MM.1S (cell line): Measurements from ENCODE around the gene APOA4.
A peak's percentile ranks its signal among the peaks of the same experiment; 100 is the strongest.

Source experiments
- DNase-seq: peaks from one replicate; pipeline ENCODE4 v3.0.0-alpha.2; 2015
- H2AFZ ChIP-seq: fragments of 300-600 bp; sonication (generic); 2 replicates; pipeline ENCODE4 v1.6.0; 2016; ENCODE audit warnings: antibody characterized with exemption, low read length
- H3F3A ChIP-seq: fragments of 300-600 bp; sonication (generic); 2 replicates; pipeline ENCODE4 v1.6.1; 2016; ENCODE audit warnings: mild to moderate bottlenecking, antibody characterized with exemption, low read length, moderate library complexity, mixed read lengths; ENCODE audit not compliant: insufficient read depth
- H3K27ac ChIP-seq: fragments of 300-600 bp; sonication (generic); 2 replicates; pipeline ENCODE4 v1.5.1; 2016; ENCODE audit warnings: mild to moderate bottlenecking, low read length
- H3K27me3 ChIP-seq: fragments of 300-600 bp; sonication (generic); replicated peaks from 2 replicates; pipeline ENCODE4 v1.6.0; 2016; ENCODE audit warnings: low read length; ENCODE audit not compliant: insufficient read depth
- H3K36me3 ChIP-seq: fragments of 300-600 bp; sonication (generic); replicated peaks from 2 replicates; pipeline ENCODE4 v1.6.1; 2016; ENCODE audit warnings: mild to moderate bottlenecking, low read length, mixed read lengths; ENCODE audit not compliant: insufficient read depth
- H3K4me1 ChIP-seq: fragments of 300-600 bp; sonication (generic); 2 replicates; pipeline ENCODE4 v1.6.1; 2016; ENCODE audit warnings: low read length, mixed read lengths
- H3K4me2 ChIP-seq: fragments of 300-600 bp; sonication (generic); 2 replicates; pipeline ENCODE4 v1.6.0; 2016; ENCODE audit warnings: low read depth, low read length
- H3K4me3 ChIP-seq: fragments of 300-600 bp; sonication (generic); 2 replicates; pipeline ENCODE4 v1.5.1; 2016; ENCODE audit warnings: low read length, mixed read lengths
- H3K79me2 ChIP-seq: fragments of 300-600 bp; sonication (generic); 2 replicates; pipeline ENCODE4 v1.6.1; 2016; ENCODE audit warnings: mixed run types, low read length, mixed read lengths
- H3K9ac ChIP-seq: fragments of 300-600 bp; sonication (generic); 2 replicates; pipeline ENCODE4 v1.6.1; 2016; ENCODE audit warnings: low read length, mixed read lengths
- H3K9me2 ChIP-seq: fragments of 300-600 bp; sonication (generic); replicated peaks from 2 replicates; pipeline ENCODE4 v1.6.1; 2016; ENCODE audit warnings: mild to moderate bottlenecking, low read length, mixed read lengths; ENCODE audit not compliant: insufficient read depth
- H3K9me3 ChIP-seq: fragments of 300-600 bp; sonication (generic); replicated peaks from 2 replicates; pipeline ENCODE4 v1.6.1; 2016; ENCODE audit warnings: mild to moderate bottlenecking, low read length, mixed read lengths; ENCODE audit not compliant: insufficient read depth
- H4K20me1 ChIP-seq: fragments of 300-600 bp; sonication (generic); 2 replicates; pipeline ENCODE4 v1.6.1; 2016; ENCODE audit warnings: mild to moderate bottlenecking, low read length, moderate library complexity, mixed read lengths; ENCODE audit not compliant: insufficient read depth
- EZH2 ChIP-seq: fragments of 300-600 bp; sonication (generic); optimal IDR thresholded peaks from 2 replicates; pipeline ENCODE3; 2017; ENCODE audit warnings: low read depth, mild to moderate bottlenecking, antibody characterized with exemption, low read length, mixed read lengths
- EZH2phosphoT487 ChIP-seq: fragments of 300-600 bp; sonication (generic); IDR thresholded peaks from 2 replicates; pipeline ENCODE4 v1.6.1; 2018; ENCODE audit warnings: antibody characterized with exemption, low read length
- TF ChIP-seq, protein P1 (sequence below): fragments of 300-600 bp; sonication (generic); IDR thresholded peaks from 2 replicates; pipeline ENCODE4 v1.5.1; 2016; ENCODE audit warnings: antibody characterized with exemption, low read length, mixed read lengths

APOA4 gene

DNA sequence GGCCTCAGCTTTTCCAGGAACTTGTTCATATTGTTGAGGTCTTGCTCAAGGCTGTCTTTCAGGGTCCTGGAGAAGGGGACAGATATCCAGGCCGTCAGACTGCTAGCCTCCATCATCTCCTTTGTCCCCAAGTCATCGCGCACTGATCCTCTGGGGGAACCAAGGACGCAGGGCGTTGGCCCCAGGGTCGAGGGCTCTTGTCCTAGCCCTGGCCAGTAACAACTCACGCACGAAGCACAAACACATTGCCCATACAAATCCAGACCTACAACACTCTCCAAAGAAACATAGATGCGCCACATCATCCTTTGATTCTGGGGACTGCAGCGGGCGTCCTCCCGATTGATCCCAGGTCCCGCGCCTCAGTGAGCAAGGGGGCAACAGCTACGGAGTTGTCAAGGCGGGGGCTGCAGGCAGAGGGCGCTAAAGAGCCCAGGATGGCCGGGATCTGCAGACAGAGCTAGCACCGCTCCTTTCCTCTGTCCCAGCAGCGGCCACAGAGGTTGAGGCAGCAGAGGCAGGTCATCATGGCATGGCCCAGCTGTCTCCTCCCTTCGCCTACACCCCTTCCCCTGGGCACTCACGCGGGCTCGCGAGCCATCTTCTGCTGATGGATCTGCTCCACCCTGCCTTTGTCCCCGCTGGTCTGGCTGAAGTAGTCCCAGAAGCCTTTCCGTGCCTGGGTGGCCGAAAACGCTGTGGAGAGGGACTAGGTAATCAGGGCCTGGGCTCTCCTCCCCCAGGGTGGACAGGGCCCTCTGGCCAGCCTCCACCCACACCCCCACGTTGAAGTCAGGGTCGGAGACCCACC is 31.9 kb downstream of the APOA4 start:
- H3K4me2 ChIP-seq = peak overlapping the region; percentile 86

DNA sequence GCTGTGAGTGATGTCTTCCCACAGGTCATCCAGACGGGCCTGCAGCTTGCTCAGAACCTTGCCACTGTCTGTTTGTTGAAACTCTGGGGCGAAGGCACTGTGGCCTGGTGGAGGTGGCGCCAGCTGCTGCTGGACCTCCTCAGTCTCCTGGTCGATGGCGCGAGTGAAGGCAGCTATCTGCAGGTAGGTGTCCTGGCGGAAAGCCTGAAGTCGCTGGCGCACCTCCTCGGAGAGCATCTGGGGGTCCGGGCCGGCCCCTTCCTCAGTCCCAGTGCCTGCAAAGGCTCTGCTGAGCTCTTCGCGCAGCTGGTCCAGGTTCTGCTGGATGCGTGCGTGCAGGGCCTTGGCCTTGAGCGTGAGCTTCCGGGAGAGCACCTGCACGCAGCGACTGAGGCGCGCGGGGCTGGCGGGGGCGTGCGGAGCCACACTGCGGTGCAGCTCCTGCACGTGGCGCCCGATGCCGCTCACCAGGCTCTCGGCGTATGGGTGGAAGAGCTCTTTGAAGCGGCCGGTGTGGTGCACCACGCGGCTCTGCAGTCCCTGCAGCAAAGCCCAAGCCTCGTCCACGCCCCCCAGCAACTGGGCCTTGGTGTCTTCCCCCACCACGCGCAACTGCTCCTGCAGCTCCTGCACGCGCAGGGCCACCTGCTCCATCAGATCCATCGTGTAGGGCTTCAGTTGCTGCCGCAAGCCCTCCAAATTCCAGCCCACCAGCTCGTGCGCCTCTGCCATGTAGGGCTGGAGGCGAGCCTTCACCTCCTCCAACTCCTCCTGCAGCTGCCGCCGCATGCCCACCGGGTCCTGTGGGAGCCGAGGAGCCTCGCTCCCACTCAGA is 32.7 kb downstream of the APOA4 start:
- Histone ChIP-seq H3K9me3 (no peaks in the 10 kb centered on the region), H3K4me2 (peak overlapping the region; percentile 86), H3F3A (no peaks in the 10 kb centered on the region; the same call in 1 of the 2 replicates), H3K4me3 (no peak overlapping the region), H3K27me3 (no peaks in the 10 kb centered on the region), H3K36me3 (no peaks in the 10 kb centered on the region), H3K9me2 (no peaks in the 10 kb centered on the region), H3K4me1 (peaks cover 20% of the 10 kb centered on the region), H3K79me2 (peaks cover 25% of the 10 kb centered on the region), H4K20me1 (no peaks in the 10 kb centered on the region), H3K27ac (no peak overlapping the region), H3K9ac (no peak overlapping the region), H2AFZ (peak overlapping the region; percentile 85)
- no peak for DNase-seq
- TF ChIP-seq EZH2phosphoT487 (no peak), EZH2 (no peak)
- TF ChIP-seq, protein P1, sequence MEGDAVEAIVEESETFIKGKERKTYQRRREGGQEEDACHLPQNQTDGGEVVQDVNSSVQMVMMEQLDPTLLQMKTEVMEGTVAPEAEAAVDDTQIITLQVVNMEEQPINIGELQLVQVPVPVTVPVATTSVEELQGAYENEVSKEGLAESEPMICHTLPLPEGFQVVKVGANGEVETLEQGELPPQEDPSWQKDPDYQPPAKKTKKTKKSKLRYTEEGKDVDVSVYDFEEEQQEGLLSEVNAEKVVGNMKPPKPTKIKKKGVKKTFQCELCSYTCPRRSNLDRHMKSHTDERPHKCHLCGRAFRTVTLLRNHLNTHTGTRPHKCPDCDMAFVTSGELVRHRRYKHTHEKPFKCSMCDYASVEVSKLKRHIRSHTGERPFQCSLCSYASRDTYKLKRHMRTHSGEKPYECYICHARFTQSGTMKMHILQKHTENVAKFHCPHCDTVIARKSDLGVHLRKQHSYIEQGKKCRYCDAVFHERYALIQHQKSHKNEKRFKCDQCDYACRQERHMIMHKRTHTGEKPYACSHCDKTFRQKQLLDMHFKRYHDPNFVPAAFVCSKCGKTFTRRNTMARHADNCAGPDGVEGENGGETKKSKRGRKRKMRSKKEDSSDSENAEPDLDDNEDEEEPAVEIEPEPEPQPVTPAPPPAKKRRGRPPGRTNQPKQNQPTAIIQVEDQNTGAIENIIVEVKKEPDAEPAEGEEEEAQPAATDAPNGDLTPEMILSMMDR = no peak

More for the DNA sequence above, 31.9 kb downstream of the APOA4 start:
- H3K9me2 ChIP-seq = no peaks in the 10 kb centered on the region
- peaks cover 17% of the 10 kb centered on the region for H3K79me2 ChIP-seq
- no peaks in the 10 kb centered on the region for H4K20me1 ChIP-seq
- no peaks in the 10 kb centered on the region; the same call in 1 of the 2 replicates for H3F3A ChIP-seq
- peak overlapping the region; percentile 33 for H3K4me3 ChIP-seq
- TF ChIP-seq EZH2phosphoT487 = no peak
- TF ChIP-seq, protein P1 = peak; percentile 88
- H3K9ac ChIP-seq = no peak overlapping the region; the same call in 1 of the 2 replicates
- H3K36me3 ChIP-seq = no peaks in the 10 kb centered on the region
- no peak overlapping the region for H3K27ac ChIP-seq
- H3K9me3 ChIP-seq = no peaks in the 10 kb centered on the region
- peak; percentile 70 for DNase-seq
- H3K27me3 ChIP-seq = no peaks in the 10 kb centered on the region
- H2AFZ ChIP-seq = peak overlapping the region; percentile 85
- peaks cover 17% of the 10 kb centered on the region for H3K4me1 ChIP-seq

DNA sequence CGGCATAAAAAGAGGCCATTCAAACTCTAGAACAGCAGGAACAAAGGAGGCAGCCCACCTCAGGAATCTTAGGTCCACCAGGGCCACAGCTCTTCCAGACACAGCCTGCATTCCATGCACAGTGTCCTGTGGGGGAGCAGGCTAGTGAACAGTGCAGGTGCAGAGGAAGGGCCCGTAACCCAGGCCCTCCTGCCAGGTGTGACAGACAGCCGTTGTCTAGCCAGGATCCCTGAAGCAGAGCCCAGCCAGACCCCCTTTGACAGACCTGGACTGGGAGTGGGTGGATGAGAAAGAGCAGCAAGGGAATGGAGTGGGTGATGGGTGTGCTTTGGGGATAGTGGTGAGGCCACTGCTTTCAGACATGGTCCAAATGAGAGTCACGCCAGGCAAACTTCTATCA is 34.1 kb downstream of the APOA4 start:
- Histone ChIP-seq H3K4me1 (peaks cover 20% of the 10 kb centered on the region), H3K4me2 (no peak overlapping the region), H3K4me3 (no peak overlapping the region), H3K79me2 (peaks cover 26% of the 10 kb centered on the region), H3K9me2 (no peaks in the 10 kb centered on the region), H4K20me1 (no peaks in the 10 kb centered on the region), H3K27ac (no peak overlapping the region), H3K9me3 (no peaks in the 10 kb centered on the region), H3K27me3 (no peaks in the 10 kb centered on the region), H3K36me3 (0 out of 2 replicates have a peak, but pooled peaks cover 3% of the 10 kb centered on the region), H3F3A (no peaks in the 10 kb centered on the region; the same call in 1 of the 2 replicates), H3K9ac (no peak overlapping the region), H2AFZ (no peak overlapping the region)
- DNase-seq = no peak
- TF ChIP-seq EZH2phosphoT487 = no peak
- TF ChIP-seq, protein P1 = no peak
- no peak for TF ChIP-seq EZH2
